HFFc6 (cell line): ENCODE measurements around the gene CITED4. TPM values are rescaled to one million over a fixed set of nuclear protein-coding genes. Genes with fewer than 3 reads are reported as not detected.

Source experiments
- DNase-seq: peaks from one replicate; pipeline ENCODE4 v3.0.0-alpha.2; 2018
- H3K27ac Mint-ChIP-seq: 2 replicates; pipeline ENCODE4 v1.8.0; 2020; ENCODE audit warnings: mild to moderate bottlenecking, mixed read lengths
- H3K27me3 Mint-ChIP-seq: 2 replicates; pipeline ENCODE4 v1.8.0; 2021; ENCODE audit warnings: mild to moderate bottlenecking, moderate library complexity, mixed read lengths; ENCODE audit not compliant: insufficient read depth
- H3K36me3 Mint-ChIP-seq: 2 replicates; pipeline ENCODE4 v1.8.0; 2021; ENCODE audit warnings: low read depth, mixed read lengths
- H3K4me1 Mint-ChIP-seq: 2 replicates; pipeline ENCODE4 v1.8.0; 2020; ENCODE audit warnings: low read depth, mixed read lengths
- H3K4me3 Mint-ChIP-seq: 2 replicates; pipeline ENCODE4 v1.8.0; 2020; ENCODE audit warnings: mild to moderate bottlenecking, moderate library complexity, mixed read lengths
- H3K9me3 Mint-ChIP-seq: 2 replicates; pipeline ENCODE4 v1.8.0; 2020; ENCODE audit warnings: mild to moderate bottlenecking, mixed read lengths
- CTCF ChIP-seq: fragments of 200-600 bp; sonication (generic); IDR thresholded peaks from 2 replicates; pipeline ENCODE4 v1.5.0; 2021; ENCODE audit warnings: antibody characterized with exemption, mild to moderate bottlenecking
- total RNA-seq, 6 experiments: library from RNA; stranded (reverse); fragmentation: NEBNext Ultra II Directional; extraction: Animal tissue kit (Norgen Biotek cat#: 25700); gene quantifications; 2 replicates in 1 of 6; 3 replicates in 5 of 6; pipeline ENCODE4 v1.2.3, GENCODE V29; 2021

CITED4 gene
- total RNA-seq, 6 experiments from 2014 or later = 1.7 to 5.3 (median 3.8) TPM

- no peak for DNase-seq
- H3K36me3 Mint-ChIP-seq = no peaks in the 10 kb centered on the region
- H3K27ac Mint-ChIP-seq = no peak overlapping the region
- no peak overlapping the region for H3K4me3 Mint-ChIP-seq
- no peak for TF ChIP-seq CTCF
- H3K9me3 Mint-ChIP-seq = no peaks in the 10 kb centered on the region
- H3K4me1 Mint-ChIP-seq = peaks cover 12% of the 10 kb centered on the region; the same call in 1 of the 2 replicates
- peaks cover 5% of the 10 kb centered on the region for H3K27me3 Mint-ChIP-seq
These were observed 8.3 kb downstream of the CITED4 start for GRCh38 chr1:40853885-40854170.

- no peak for DNase-seq
- H3K36me3 Mint-ChIP-seq = no peaks in the 10 kb centered on the region
- peaks cover 12% of the 10 kb centered on the region; the same call in 1 of the 2 replicates for H3K4me1 Mint-ChIP-seq
- H3K27me3 Mint-ChIP-seq = peaks cover 3% of the 10 kb centered on the region
- no peak for TF ChIP-seq CTCF
- no peaks in the 10 kb centered on the region for H3K9me3 Mint-ChIP-seq
- H3K4me3 Mint-ChIP-seq = no peak overlapping the region
- H3K27ac Mint-ChIP-seq = no peak overlapping the region
These were observed 8.9 kb downstream of the CITED4 start for GRCh38 chr1:40853113-40853884.

- Mint-ChIP-seq H3K36me3 (no peaks in the 10 kb centered on the region), H3K4me1 (peaks cover 23% of the 10 kb centered on the region), H3K4me3 (no peak overlapping the region), H3K27ac (no peak overlapping the region), H3K9me3 (no peaks in the 10 kb centered on the region), H3K27me3 (peaks cover 2% of the 10 kb centered on the region; the same call in 1 of the 2 replicates)
- TF ChIP-seq CTCF = no peak
- no peak for DNase-seq
These were observed 10.5 kb downstream of the CITED4 start for GRCh38 chr1:40851643-40852042.

GRCh38 chr1:40849801-40850592, 12.2 kb downstream of the CITED4 start:
- Mint-ChIP-seq H3K27me3 (peaks cover 5% of the 10 kb centered on the region), H3K9me3 (no peaks in the 10 kb centered on the region), H3K4me1 (peaks cover 23% of the 10 kb centered on the region), H3K4me3 (no peak overlapping the region), H3K27ac (no peak overlapping the region), H3K36me3 (no peaks in the 10 kb centered on the region)
- peak; percentile 35 for DNase-seq
- TF ChIP-seq CTCF = peak; percentile 97

- no peaks in the 10 kb centered on the region for H3K36me3 Mint-ChIP-seq
- no peak overlapping the region for H3K27ac Mint-ChIP-seq
- H3K9me3 Mint-ChIP-seq = no peaks in the 10 kb centered on the region
- peaks cover 11% of the 10 kb centered on the region for H3K27me3 Mint-ChIP-seq
- H3K4me1 Mint-ChIP-seq = peaks cover 23% of the 10 kb centered on the region
- peak; percentile 64 for DNase-seq
- H3K4me3 Mint-ChIP-seq = no peak overlapping the region
- peak; percentile 93 for TF ChIP-seq CTCF
These were observed 13.5 kb downstream of the CITED4 start for GRCh38 chr1:40848530-40849189.
